GM23248 (cell line): ENCODE measurements around the gene PLXDC2. TPM values are rescaled to one million over a fixed set of nuclear protein-coding genes. Genes with fewer than 3 reads are reported as not detected.

Experiments used
- DNase-seq: peaks from one replicate; pipeline ENCODE4 v3.0.0-alpha.2; 2015
- H2AFZ ChIP-seq: fragments of 200-600 bp; sonication (generic); 2 replicates; pipeline ENCODE4 v1.6.1; 2016; ENCODE audit warnings: antibody characterized with exemption
- H3F3A ChIP-seq: fragments of 200-600 bp; sonication (generic); 2 replicates; pipeline ENCODE4 v1.6.1; 2016; ENCODE audit warnings: mild to moderate bottlenecking, antibody characterized with exemption, mixed run types; ENCODE audit not compliant: insufficient read depth
- H3K27ac ChIP-seq: fragments of 200-600 bp; sonication (generic); 2 replicates; pipeline ENCODE4 v1.5.1; 2016; ENCODE audit warnings: mild to moderate bottlenecking
- H3K27me3 ChIP-seq: fragments of 200-600 bp; sonication (generic); replicated peaks from 2 replicates; pipeline ENCODE4 v1.6.1; 2016; ENCODE audit warnings: mild to moderate bottlenecking; ENCODE audit not compliant: insufficient read depth
- H3K36me3 ChIP-seq: fragments of 200-600 bp; sonication (generic); 2 replicates; pipeline ENCODE4 v1.6.1; 2016; ENCODE audit warnings: low read depth, mild to moderate bottlenecking
- H3K4me1 ChIP-seq: fragments of 200-600 bp; sonication (generic); 2 replicates; pipeline ENCODE4 v1.6.1; 2016; ENCODE audit warnings: mild to moderate bottlenecking; ENCODE audit not compliant: insufficient read depth
- H3K4me2 ChIP-seq: fragments of 200-600 bp; sonication (generic); one replicate; pipeline ENCODE4 v1.6.1; 2016; ENCODE audit warnings: mild to moderate bottlenecking; ENCODE audit not compliant: unreplicated experiment
- H3K4me3 ChIP-seq: fragments of 200-600 bp; sonication (generic); 2 replicates; pipeline ENCODE4 v1.5.1; 2016; ENCODE audit warnings: mild to moderate bottlenecking
- H3K79me2 ChIP-seq: fragments of 200-600 bp; sonication (generic); 2 replicates; pipeline ENCODE4 v1.6.1; 2016; ENCODE audit warnings: mild to moderate bottlenecking; ENCODE audit not compliant: insufficient read depth
- H3K9ac ChIP-seq: fragments of 200-600 bp; sonication (generic); 2 replicates; pipeline ENCODE4 v1.6.1; 2016; ENCODE audit warnings: mild to moderate bottlenecking
- H3K9me2 ChIP-seq: fragments of 200-600 bp; sonication (generic); 2 replicates; pipeline ENCODE4 v1.6.1; 2016; ENCODE audit warnings: mixed run types, mild to moderate bottlenecking, moderate library complexity; ENCODE audit not compliant: insufficient read depth
- H3K9me3 ChIP-seq: fragments of 200-600 bp; sonication (generic); one replicate; pipeline ENCODE4 v1.6.1; 2017; ENCODE audit warnings: low read depth
- H4K20me1 ChIP-seq: fragments of 200-600 bp; sonication (generic); 2 replicates; pipeline ENCODE4 v1.6.0; 2016; ENCODE audit not compliant: insufficient read depth
- EZH2 ChIP-seq: fragments of 200-600 bp; sonication (generic); IDR thresholded peaks from 2 replicates; pipeline ENCODE4 v1.6.1; 2018; ENCODE audit warnings: antibody characterized with exemption, mild to moderate bottlenecking; ENCODE audit not compliant: insufficient read depth, poor library complexity, severe bottlenecking
- EZH2phosphoT487 ChIP-seq: fragments of 200-600 bp; sonication (generic); IDR thresholded peaks from 2 replicates; pipeline ENCODE4 v1.6.1; 2018; ENCODE audit warnings: antibody characterized with exemption, moderate library complexity, mild to moderate bottlenecking, low read depth; ENCODE audit not compliant: insufficient read depth
- WGBS, 2 experiments: methylation state at CpG; one replicate each; pipeline ENCODE4 v1.1.6; 2015 to 2017; ENCODE audit warnings: low lambda C conversion rate in 2 of 2, low coverage in 1 of 2; ENCODE audit errors: missing lambda C conversion rate in 2 of 2; 5-methylcytosine and 5-hydroxymethylcytosine counted together
- in situ Hi-C: fragments of 300-500 bp; cut with MboI; formaldehyde crosslinking; loops from 2 replicates; pipeline ENCODE4 v1.15.0; 2020
- polyA plus RNA-seq: library from polyadenylated mRNA; unstranded; fragments of >200 nt; fragmentation: Nextera tagmentation; extraction: Ambion mirVana; gene quantifications from 2 replicates; pipeline ENCODE4 v1.2.1, GENCODE V29; 2016
- total RNA-seq: library from RNA; depleted of rRNA; stranded (reverse); fragments of >200 nt; shearing (Covaris generic); gene quantifications from 2 replicates; pipeline ENCODE4 v1.2.3, GENCODE V29; 2014

Gene PLXDC2
- total and polyA plus RNA-seq, 2 experiments from 2014 or later: 0.81 to 2.3 TPM

DNA sequence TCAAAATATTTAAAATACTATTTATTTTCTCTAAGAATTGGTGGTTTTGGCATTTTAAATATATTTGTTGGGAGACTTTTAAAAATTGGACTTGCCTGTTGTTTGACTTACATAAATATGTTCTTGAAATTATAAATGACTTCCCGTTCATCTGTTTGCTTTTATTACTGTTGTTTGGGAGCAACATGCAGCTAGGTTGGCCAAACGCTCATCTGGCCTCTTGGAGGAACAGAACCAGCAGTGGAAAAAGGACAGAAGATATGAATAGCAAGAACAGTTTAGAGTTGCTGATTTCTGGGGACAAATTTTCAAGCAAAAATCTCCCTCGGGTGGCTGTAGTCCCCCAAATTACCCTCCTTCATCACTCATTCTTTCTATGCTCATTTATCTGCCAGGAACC, 41.6 kb downstream of the PLXDC2 start:
- Histone ChIP-seq H3K9me2 (no peaks in the 10 kb centered on the region), H3K4me2 (no peak overlapping the region), H3K4me3 (no peak overlapping the region), H2AFZ (no peak overlapping the region), H3K27ac (no peak overlapping the region), H3K79me2 (no peaks in the 10 kb centered on the region), H4K20me1 (no peaks in the 10 kb centered on the region), H3K9ac (no peak overlapping the region), H3K4me1 (no peaks in the 10 kb centered on the region), H3F3A (no peaks in the 10 kb centered on the region), H3K27me3 (no peaks in the 10 kb centered on the region), H3K36me3 (no peaks in the 10 kb centered on the region), H3K9me3 (no peaks in the 10 kb centered on the region)
- 0 to 4% methylated on average over 3 of the region's 3 CpGs for WGBS, 2 experiments
- in situ Hi-C loops: no loop called here
- no peak for DNase-seq
- TF ChIP-seq EZH2phosphoT487 (no peak), EZH2 (no peak)

DNA sequence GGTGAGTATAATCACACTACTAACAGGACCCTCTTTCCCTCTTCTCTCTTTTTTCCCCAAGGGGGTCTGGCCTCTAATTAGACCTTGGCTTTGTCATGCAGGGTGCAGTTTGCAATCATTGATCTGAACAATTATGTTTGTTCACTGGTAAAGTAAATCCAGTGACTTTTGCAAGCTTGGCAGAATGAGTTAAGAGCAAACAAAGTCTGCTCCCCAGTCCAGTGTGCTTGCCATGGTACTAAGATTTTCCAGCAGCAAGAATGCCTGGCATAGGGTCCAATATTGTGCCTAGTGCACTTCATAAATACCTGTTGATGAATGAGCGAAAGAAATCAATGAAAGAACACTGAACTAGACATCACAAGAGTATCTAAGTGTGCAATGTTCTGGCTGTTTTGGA, 43.9 kb downstream of the PLXDC2 start:
- H2AFZ ChIP-seq: no peak overlapping the region
- TF ChIP-seq EZH2: no peak
- no peak for TF ChIP-seq EZH2phosphoT487
- H3K9me2 ChIP-seq: no peaks in the 10 kb centered on the region
- H3K9me3 ChIP-seq: no peaks in the 10 kb centered on the region
- no peaks in the 10 kb centered on the region for H3K4me1 ChIP-seq
- no peaks in the 10 kb centered on the region for H3K79me2 ChIP-seq
- no peak overlapping the region for H3K27ac ChIP-seq
- 47 to 60% methylated on average over 1 of the region's 1 CpG for WGBS, 2 experiments
- no peaks in the 10 kb centered on the region for H4K20me1 ChIP-seq
- no peak for DNase-seq
- H3K27me3 ChIP-seq: no peaks in the 10 kb centered on the region
- H3K4me3 ChIP-seq: no peak overlapping the region
- no peaks in the 10 kb centered on the region for H3K36me3 ChIP-seq
- no peak overlapping the region for H3K4me2 ChIP-seq
- in situ Hi-C loops: no loop called here
- H3K9ac ChIP-seq: no peak overlapping the region
- H3F3A ChIP-seq: no peaks in the 10 kb centered on the region

DNA sequence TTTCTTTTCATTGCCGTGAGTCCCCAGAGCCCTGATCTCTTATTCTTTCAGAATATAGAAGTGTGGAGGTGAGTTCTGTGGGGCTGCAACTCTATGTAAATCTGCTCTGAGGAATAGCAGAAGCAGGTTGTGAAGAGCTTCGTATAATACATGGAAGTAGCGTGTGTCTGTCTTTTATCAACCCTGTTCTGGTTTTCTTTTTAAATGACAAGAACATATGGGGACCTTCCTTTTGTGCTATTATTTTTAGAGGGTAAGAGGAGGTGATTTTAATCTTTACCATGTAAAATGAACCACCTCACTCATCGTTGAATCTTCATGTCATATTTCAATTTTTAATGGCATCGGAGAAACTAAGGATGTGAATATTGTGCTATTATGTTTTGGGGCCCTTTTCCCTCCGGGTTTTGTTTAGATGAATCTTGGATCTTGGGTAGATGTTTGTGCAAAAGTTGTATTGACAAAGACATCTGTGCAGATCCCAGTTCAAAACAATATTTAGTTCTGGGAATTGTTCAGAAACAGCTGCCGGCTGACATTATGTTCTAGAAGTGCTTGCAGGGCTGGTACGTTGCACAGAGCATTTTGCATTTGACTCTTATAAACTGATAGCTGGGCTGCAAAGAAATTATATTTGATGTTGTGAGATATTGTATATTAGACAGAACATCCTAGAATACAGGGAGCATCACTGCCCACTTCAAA, 46.7 kb downstream of the PLXDC2 start:
- no peaks in the 10 kb centered on the region for H3K4me1 ChIP-seq
- no peak overlapping the region for H2AFZ ChIP-seq
- H3K27ac ChIP-seq: no peak overlapping the region
- H3K27me3 ChIP-seq: no peaks in the 10 kb centered on the region
- H3K9me3 ChIP-seq: no peaks in the 10 kb centered on the region
- H4K20me1 ChIP-seq: no peaks in the 10 kb centered on the region
- 40 to 46% methylated on average over 8 of the region's 8 CpGs for WGBS, 2 experiments
- no peaks in the 10 kb centered on the region for H3K9me2 ChIP-seq
- no peaks in the 10 kb centered on the region for H3K79me2 ChIP-seq
- H3F3A ChIP-seq: no peaks in the 10 kb centered on the region
- H3K4me3 ChIP-seq: no peak overlapping the region
- TF ChIP-seq EZH2phosphoT487: no peak
- TF ChIP-seq EZH2: no peak
- H3K9ac ChIP-seq: no peak overlapping the region
- no peaks in the 10 kb centered on the region for H3K36me3 ChIP-seq
- DNase-seq: no peak
- in situ Hi-C loops: no loop called here
- no peak overlapping the region for H3K4me2 ChIP-seq

DNA sequence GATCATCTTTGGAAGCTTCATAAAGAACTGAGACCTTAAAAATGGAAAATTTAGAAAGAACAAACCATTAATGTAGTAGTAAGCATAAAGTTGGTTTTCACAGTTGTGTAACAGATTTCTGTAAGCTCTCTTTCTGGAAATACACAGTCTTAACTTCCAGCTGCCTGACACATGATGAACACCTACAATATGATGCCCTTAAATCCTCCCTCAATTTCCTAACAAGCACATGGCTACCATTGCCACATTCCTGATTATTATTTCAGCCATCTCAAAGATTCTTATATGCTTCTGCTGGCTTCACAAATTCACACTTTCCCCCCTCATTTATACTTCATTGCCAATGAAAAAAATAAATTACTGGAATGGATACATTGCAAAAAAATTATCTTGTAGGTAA, 49.4 kb downstream of the PLXDC2 start:
- no peak for TF ChIP-seq EZH2phosphoT487
- TF ChIP-seq EZH2: no peak
- Histone ChIP-seq H3K4me1 (no peaks in the 10 kb centered on the region), H3K36me3 (no peaks in the 10 kb centered on the region), H2AFZ (no peak overlapping the region), H3K9me3 (no peaks in the 10 kb centered on the region), H3K9ac (no peak overlapping the region), H3K27ac (no peak overlapping the region), H3K9me2 (no peaks in the 10 kb centered on the region), H3K4me3 (no peak overlapping the region), H3K27me3 (no peaks in the 10 kb centered on the region), H3K79me2 (no peaks in the 10 kb centered on the region), H4K20me1 (no peaks in the 10 kb centered on the region), H3K4me2 (no peak overlapping the region), H3F3A (no peaks in the 10 kb centered on the region)
- in situ Hi-C loops: no loop called here
- DNase-seq: no peak

DNA sequence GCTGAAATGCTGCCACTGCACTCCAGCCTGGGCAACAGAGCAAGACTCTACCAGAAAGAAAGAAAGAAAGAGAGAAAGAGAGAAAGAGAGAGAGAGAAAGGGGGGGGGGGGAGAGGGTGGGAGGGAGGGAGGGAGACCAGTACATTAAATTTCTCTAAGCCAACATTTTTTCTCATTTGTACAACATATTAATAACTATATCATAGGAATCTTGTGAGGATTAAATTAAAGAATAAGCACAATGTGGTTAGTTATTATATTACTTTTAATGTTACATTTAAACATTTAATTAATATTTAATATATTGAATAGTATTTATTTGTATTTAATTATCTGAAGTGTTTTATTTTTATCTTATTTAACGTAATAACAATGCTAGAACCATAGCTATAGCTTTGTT, 53.1 kb downstream of the PLXDC2 start:
- no peaks in the 10 kb centered on the region for H3F3A ChIP-seq
- in situ Hi-C loops: no loop called here
- no peaks in the 10 kb centered on the region for H3K4me1 ChIP-seq
- 8 to 15% methylated on average over 1 of the region's 1 CpG for WGBS, 2 experiments
- no peak overlapping the region for H2AFZ ChIP-seq
- H3K36me3 ChIP-seq: no peaks in the 10 kb centered on the region
- H3K79me2 ChIP-seq: no peaks in the 10 kb centered on the region
- H3K4me3 ChIP-seq: no peak overlapping the region
- no peak for TF ChIP-seq EZH2
- TF ChIP-seq EZH2phosphoT487: no peak
- H3K9me2 ChIP-seq: no peaks in the 10 kb centered on the region
- H3K9me3 ChIP-seq: no peaks in the 10 kb centered on the region
- H3K27me3 ChIP-seq: no peaks in the 10 kb centered on the region
- H3K9ac ChIP-seq: no peak overlapping the region
- no peak overlapping the region for H3K27ac ChIP-seq
- no peak for DNase-seq
- H4K20me1 ChIP-seq: no peaks in the 10 kb centered on the region
- no peak overlapping the region for H3K4me2 ChIP-seq
